GM18951 (cell line): Measurements from ENCODE around the gene SNRPD2.

Experiments
- POLR2A ChIP-seq: IDR thresholded peaks from 4 replicates; pipeline ENCODE4 v1.6.1; 2011; ENCODE audit warnings: mild to moderate bottlenecking; ENCODE audit not compliant: insufficient read length, insufficient read depth; ENCODE audit errors: extremely low read depth
- in situ Hi-C: fragments of 300-500 bp; cut with MboI; formaldehyde crosslinking; loops from one replicate; pipeline ENCODE4 v1.12.0; 2022; ENCODE audit warnings: low sequenced_read_pairs, mixed read lengths, inconsistent platforms; ENCODE audit not compliant: unreplicated experiment

Gene SNRPD2

DNA sequence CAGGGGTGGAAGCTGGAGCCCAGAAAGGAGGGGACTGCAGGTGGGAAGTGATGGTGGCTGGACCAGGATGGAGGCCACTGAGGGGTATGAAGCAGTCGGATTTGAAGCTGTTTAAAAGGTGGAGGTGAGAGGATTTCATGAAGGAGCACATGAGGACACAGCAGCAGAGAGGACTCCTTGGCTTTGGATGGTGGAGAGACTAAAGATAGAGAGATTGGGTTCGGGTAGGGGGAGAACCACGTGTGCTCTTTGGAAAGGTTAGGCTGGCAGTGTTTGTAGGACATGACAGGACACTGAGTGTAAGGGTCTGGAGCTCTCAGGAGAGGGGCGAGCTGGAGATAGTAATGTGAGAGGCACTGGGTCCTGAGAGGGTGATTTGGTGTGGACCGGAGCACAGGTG lies 8.8 kb downstream of the SNRPD2 start:
- peak; percentile 21 for TF ChIP-seq POLR2A
- in situ Hi-C loops, result no loop called here

DNA sequence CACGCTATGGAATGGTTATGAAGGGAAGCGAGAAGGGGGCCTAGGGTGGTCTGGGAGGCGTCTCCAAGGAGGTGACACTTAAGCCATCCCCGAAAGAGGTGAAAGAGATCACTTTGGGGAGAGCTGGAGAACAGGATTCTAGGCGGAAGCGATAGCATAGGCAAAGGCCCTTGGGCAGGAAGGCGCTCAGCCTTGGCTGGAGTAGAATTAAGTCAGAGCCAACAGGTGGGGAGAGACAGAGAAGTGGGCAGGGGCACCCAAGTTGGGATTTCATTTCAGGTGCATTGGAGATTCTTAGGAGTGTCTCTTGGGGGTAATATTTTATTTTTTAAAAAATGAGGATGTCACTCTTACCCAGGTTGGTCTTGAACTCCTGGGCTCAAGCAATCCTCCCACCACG lies 9.6 kb downstream of the SNRPD2 start:
- in situ Hi-C loops, result no loop called here
- no peak for TF ChIP-seq POLR2A

- in situ Hi-C loops, result no loop called here
- peak; percentile 45 for TF ChIP-seq POLR2A
Observed at GRCh38 chr19:45681391-45682015, 10.2 kb downstream of the SNRPD2 start.

GRCh38 chr19:45677351-45678230 lies 14.2 kb downstream of the SNRPD2 start:
- in situ Hi-C loops, result no loop called here
- no peak for TF ChIP-seq POLR2A

GRCh38 chr19:45676851-45677263 lies 14.9 kb downstream of the SNRPD2 start:
- TF ChIP-seq POLR2A, result no peak
- in situ Hi-C loops, result no loop called here

GRCh38 chr19:45674946-45675345 lies 16.8 kb downstream of the SNRPD2 start:
- in situ Hi-C loops, result no loop called here
- no peak for TF ChIP-seq POLR2A

GRCh38 chr19:45670670-45671453 lies 20.9 kb downstream of the SNRPD2 start:
- in situ Hi-C loops, result no loop called here
- TF ChIP-seq POLR2A, result peak; percentile 21

DNA sequence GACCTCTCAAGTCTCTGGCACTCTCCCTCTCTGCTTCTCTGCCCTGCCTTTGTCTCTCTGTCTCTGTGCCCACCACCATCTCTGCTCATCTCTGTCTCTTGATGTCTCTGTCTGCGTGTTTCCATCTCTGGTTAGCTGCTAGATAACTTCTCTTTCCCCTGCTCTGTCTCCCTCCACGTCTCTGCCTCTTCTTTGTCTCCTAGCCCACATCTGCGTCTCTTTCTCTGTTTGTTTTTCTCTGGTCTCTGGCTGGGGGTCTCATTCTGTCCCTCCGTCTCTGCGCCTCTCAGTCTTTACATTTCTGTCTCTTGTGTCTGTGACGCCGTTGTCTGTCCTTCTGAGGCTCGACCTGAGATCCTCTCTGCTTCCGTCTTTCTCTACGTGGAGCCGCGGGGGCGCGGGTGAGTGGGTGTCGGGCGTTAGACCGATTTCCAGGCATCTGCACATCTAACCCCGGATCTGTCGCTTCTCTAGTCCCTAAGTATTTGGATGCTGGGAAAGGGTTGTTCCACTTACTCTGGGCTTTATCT lies 23.3 kb downstream of the SNRPD2 start:
- in situ Hi-C loops, result no loop called here
- TF ChIP-seq POLR2A, result no peak

DNA sequence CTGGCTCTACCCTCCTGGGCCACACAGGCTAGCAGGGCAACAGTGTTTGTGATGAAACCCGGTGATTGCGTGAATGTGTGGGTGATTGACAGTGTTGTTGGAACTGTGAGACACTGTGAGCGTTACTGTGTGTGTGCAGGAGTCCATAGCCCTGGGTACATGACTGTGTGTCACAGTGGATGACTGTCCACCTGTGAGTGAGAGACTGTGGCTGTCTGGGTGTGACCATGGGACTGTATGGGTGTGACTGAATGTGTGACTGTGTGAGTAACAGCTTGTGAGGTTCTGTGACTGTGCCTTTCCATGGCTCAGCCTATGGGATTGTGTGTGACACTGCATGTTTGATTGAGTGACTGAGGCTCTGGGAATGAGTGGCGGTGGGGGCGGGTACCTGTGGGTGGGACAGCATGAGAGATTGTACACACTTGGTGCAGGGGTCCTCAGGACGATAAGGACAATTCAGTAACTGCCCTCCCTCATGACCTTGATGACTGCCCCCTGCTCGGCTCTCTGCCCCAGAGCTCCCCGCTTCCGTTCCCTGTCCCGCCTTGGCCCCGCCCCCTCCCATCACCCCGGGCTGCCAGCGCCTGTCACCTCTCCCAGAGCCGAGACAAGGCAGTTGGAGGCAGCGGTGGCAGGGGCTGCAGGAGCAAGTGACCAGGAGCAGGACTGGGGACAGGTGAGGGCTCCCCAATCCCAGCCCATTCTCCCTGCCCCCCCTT lies 24.0 kb downstream of the SNRPD2 start, which contains the start of gene GIPR:
Gene GIPR, plus strand, starts transcription at position 602 of the 722 bp plus-strand sequence. CDS start 1,300 bp downstream, outside the sequence.
- in situ Hi-C loops, result no loop called here
- peak; percentile 76 for TF ChIP-seq POLR2A

- no peak for TF ChIP-seq POLR2A
- in situ Hi-C loops, result no loop called here
Observed at GRCh38 chr19:45664575-45664974, 27.2 kb downstream of the SNRPD2 start.

DNA sequence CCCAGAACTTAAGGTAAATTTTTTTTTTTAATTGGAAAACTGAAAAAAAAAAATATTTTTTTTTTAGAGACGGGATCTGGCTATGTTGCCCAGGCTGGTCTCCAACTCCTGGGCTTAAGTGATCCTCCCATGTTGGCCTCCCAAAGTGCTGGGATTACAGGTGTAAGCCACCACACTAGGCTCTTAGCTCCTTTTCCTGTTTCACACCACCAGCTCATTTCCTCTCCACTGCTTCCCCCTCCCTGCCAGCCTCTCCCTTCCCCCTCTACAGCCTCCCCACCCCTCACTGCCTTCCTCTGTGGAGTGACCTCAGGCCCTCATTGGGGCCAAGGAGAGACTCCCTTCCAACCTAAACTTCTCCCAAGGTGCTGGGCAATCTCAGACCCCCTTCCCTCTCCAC lies 28.0 kb downstream of the SNRPD2 start:
- in situ Hi-C loops, result no loop called here
- no peak for TF ChIP-seq POLR2A

DNA sequence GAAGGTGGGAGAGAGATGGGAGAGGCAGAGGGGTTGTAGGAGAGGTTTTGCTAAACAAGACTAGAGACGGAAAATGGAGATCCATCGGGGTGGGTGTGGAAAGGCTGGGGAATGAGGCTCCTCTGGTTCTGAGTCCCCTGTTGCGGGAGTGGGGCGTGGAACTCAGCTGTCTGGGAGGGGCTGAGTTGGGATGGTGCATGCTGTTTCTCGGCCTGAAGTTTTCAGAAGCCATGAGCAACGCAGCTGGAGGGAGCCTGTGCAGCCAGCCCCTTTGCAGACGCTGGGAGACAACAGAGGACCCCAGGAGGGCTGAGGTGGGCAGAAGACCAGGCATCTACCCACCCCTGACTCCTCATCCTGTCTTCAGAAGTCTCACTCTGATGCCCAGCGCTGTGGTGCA lies 31.1 kb downstream of the SNRPD2 start:
- in situ Hi-C loops, result no loop called here
- no peak for TF ChIP-seq POLR2A
